NCI-H2107 treated with DMSO at 0.1 percent for 48 hours (cell line): Measurements from ENCODE around the gene PTPN11.

ENCODE experiments used
- DNase-seq: peaks from one replicate; lab custom pipeline; 2025; ENCODE audit not compliant: unreplicated experiment; lab: John Stamatoyannopoulos, UW

The PTPN11 gene

DNA sequence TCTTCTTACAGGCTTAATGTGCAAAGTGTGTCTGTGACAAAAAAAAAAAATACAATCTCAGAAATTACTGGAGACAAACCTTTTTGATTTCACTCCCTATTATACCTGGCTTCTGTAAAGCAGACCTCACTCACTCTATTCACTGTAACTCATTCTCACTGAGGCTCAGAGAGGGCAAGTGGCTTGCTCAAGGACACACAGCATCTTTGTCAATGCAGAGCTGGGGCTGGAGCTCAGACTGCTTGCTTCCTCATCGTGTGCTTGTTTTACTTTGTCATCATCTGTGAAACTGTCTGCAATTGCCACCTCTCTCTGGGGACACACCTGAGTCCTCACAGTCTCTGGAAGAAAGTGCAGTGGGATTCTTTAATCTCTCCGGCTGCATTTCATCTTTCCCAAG lies 120.0 kb downstream of the PTPN11 start:
- no peak for DNase-seq

DNA sequence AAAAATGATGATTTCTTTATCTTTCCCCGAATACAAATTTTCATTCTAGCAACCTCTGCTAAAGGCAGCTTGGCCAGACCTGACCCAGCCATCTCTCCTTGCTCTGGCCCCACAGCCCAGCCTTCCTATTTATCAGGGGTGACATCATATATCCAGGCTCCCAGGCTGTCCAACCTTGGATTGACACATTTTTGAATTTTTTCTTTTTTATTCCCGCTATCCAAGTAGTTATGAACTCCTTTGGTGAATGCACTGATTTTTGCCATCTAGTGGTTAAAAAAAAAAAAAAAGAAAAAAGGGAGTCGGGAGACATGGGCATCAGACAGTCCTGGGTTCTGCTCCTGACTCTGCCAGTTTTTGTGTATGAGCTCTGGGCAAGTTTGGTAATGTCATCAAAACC lies 120.5 kb downstream of the PTPN11 start:
- DNase-seq: no peak

DNA sequence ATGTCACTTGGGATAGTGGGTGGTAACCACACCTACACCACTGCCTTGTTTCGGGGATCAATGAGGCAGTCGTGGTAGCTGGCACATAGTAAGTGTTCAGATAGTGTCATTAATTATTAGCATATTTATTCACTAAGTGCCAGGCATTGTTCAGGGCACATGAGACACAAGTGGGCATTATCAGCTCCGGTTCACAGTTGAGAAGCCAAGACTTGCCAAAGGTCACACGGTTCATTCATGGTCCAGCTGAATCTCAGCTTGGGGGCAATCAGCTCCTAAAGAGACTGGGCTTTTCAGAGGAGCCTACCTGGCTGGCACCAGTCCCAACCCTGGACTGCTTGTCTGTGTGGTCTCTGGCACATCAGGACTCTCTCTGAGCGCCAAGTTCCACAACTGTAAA lies 121.3 kb downstream of the PTPN11 start:
- no peak for DNase-seq

DNA sequence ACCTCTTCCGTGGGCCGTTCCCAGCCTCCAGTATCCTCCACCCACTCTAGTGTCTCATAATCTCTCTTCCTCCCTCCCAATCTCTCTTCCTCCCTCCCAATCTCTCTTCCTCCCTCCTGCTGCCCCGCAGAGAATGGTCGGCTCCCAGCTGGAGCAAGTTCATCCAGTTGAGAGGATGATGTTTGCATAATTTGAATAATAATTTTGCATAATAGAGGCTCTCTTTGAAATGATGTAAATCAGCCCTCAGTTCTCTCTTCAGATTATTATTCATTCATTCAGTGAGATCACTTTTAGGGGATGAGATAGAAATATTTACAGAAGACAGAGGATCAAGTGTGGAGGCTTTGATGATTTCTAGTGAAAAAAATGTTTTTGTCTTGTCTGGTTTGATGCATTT lies 125.0 kb downstream of the PTPN11 start:
- no peak for DNase-seq

DNA sequence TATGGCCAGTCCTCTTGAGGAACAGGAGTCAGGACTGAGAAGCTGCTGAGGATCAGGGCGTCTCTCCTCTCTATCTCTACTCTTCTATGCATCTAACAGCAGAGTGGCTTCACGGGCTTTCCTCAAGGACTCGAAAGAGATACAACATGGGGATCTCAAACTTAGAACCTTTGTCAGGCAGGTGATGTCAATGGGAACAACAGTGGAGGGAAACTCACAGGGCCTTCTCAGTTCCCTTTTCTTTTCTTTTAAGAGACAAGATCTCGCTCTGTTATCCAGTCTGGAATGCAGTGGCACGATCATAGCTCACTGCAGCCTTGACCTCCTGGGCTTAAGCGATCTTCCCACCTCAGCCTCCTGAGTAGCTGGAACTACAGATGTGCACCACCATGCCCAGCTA lies 127.6 kb downstream of the PTPN11 start:
- no peak for DNase-seq

DNA sequence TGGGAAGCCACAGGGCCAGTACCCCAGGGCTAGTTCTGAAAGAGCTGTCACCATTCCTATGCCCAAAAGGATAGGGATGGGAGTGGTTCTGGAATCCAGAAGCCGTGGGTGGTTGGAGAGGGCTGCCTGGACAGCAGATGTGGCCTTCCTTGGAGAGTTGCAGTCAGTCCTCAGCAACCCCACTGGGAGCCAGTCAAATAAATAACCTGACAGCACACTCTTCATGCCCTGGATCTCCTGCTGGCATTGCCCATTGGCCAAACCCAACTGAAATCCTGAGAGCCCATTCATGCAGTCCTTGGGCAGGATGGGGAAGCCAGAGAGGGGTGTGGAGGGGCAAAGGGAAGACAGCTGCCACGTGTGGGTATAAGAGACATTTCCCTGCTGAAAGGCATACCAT lies 128.2 kb downstream of the PTPN11 start:
- no peak for DNase-seq

DNA sequence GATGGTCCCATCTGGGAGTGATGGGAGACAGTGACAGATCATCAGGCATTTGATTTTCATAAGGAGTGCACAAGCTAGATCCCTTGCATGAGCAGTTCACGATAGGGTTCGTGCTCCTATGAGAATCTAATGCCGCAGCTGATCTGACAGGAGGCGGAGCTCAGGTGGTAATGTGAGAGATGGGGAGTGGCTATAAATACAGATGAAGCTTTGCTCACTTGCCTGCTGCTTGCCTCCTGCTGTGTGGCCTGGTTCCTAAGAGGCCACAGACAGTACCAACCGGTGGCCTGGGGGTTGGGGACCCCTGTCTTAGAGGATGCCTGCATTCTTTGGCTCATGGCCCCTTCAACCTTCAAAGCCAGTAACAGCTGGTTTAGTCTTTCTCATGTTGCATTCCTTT lies 130.3 kb downstream of the PTPN11 start:
- DNase-seq: no peak

DNA sequence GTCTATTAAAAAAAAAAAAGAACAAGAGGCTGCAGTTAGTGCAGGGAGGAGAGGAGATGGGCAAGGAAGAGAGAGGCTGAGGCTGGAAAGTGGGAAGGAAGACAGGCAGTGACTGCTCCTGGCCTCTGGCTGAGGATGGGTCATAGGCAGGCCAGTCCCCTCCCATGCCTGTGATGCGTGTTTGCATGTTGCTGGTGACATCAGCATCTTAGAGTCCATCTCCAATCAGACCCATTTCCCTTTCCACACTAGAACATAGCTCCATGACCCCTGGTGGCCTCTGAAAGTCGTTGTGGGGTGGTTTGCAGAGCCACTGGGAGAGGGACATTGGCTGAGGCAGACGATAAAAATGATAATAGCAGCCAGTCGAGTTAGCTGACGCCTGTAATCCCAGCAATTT lies 132.9 kb downstream of the PTPN11 start:
- DNase-seq: no peak

DNA sequence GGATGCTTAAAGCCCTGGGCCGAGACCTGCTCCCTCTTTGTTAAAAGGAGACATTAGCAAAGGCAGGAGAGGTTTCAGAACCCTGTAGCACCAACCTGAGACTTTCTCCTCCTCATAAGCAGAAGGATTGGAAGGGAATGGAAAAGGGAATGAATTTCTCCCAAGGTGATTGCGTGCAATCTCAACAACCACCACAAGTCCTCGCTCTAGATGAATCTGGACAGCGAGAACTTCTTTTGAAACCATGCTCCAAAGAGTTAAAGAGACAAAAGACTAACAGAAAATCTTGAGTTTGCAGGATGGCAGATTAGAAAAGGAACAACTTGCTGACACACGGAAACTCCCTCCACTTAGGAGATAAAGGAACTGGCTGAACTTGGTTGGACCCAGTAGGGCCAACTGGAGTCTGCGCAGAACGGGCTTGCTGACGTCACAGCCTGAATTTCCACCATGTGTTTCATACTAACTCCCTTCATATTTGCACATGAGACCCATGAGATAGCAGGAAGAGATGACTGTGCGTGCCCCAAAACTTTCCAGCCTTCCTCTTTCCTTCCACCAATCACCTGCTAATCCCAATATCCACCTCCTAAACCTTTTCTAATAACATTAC lies 137.0 kb downstream of the PTPN11 start:
- no peak for DNase-seq

DNA sequence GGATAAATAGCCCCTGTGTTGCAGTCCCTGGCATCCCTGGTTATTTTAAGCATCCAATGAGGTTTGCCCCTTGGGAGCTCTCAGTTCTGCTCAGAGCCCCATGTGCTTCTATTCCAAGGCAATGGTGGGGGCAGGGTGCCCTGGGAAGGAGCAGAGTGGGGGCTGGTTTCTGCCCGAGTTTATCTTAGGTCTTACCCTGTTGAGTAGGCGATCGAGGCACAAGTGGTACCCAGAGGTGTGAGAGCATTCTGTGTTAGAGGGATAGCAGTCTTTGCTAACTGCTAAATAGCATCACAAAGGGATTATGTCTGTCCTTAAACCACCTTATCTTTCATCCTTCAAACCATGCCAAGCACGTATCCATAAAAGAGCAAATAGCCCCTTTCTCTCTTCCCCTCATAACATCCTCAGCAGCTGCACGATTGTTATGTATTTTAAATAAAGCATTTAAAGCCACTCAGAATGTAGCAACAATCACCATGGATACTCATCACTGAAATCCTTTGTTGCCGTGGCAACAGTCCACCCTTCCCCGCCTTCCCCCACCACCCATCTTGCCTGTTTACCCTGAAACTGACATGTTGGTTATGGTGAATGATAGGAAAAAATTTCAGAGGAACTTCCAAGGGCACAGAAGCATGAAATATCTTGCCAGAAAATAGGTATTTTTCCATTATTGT lies 139.3 kb downstream of the PTPN11 start:
- DNase-seq: no peak
